Glutamatergic neuron (in vitro differentiated cells): ENCODE data around the gene KCNJ1. TPM values are rescaled to one million over a fixed set of nuclear protein-coding genes. Genes with fewer than 3 reads are reported as not detected.

Experiments used
- total RNA-seq: library from RNA; stranded (reverse); fragmentation: NEBNext Ultra II Directional; extraction: Animal tissue kit (Norgen Biotek cat#: 25700); gene quantifications from one replicate; pipeline ENCODE4 v1.2.1, GENCODE V29; 2021; ENCODE audit not compliant: unreplicated experiment

The KCNJ1 gene
- total RNA-seq, 1 donor from 2014 or later = not detected

Other genes starting within 250 kb of the KCNJ1 start
- gene FLI1, start 173.2 kb downstream of the KCNJ1 start, total RNA-seq = not detected
- 0.34 TPM for gene KCNJ5, start 24.1 kb upstream of the KCNJ1 start, total RNA-seq
- gene TP53AIP1, start 75.6 kb upstream of the KCNJ1 start, total RNA-seq = 0.34 TPM